Muscle layer of colon (tissue), 2 donors: ENCODE measurements around the gene DRGX.

Experiments
- H3K27ac ChIP-seq: one replicate; pipeline ENCODE4 v1.7.0; 2013; ENCODE audit warnings: low read depth, mild to moderate bottlenecking, low read length, moderate library complexity
- H3K27me3 ChIP-seq, 2 donors: one replicate each; pipeline ENCODE4 v1.7.0; 2013; ENCODE audit warnings: low read length in 2 of 2, mild to moderate bottlenecking in 2 of 2; ENCODE audit not compliant: insufficient read depth in 2 of 2, control insufficient read depth in 1 of 2
- H3K36me3 ChIP-seq: one replicate; pipeline ENCODE4 v1.7.0; 2013; ENCODE audit warnings: mild to moderate bottlenecking, low read length; ENCODE audit not compliant: insufficient read depth
- H3K4me1 ChIP-seq: one replicate; pipeline ENCODE4 v1.7.0; 2013; ENCODE audit warnings: mild to moderate bottlenecking, low read length; ENCODE audit not compliant: insufficient read depth
- H3K4me3 ChIP-seq, 2 donors: one replicate each; pipeline ENCODE4 v1.7.0; 2013; ENCODE audit warnings: low read length in 2 of 2, low read depth in 1 of 2, mild to moderate bottlenecking in 1 of 2, moderate library complexity in 1 of 2
- H3K9ac ChIP-seq: one replicate; pipeline ENCODE4 v1.7.0; 2013; ENCODE audit warnings: low read length
- H3K9me3 ChIP-seq: one replicate; pipeline ENCODE4 v1.7.0; 2013; ENCODE audit warnings: mild to moderate bottlenecking, low read length
- donor health status: abdominal sarcoma.
- donor health status: Adenocarcinoma of cecum.

DRGX gene

GRCh38 chr10:49348593-49348992 is 47.3 kb downstream of the DRGX start:
- no peaks in the 10 kb centered on the region for H3K4me1 ChIP-seq
- no peak overlapping the region for H3K9ac ChIP-seq
- no peak overlapping the region for H3K4me3 ChIP-seq
- H3K27me3 ChIP-seq: no peaks in the 10 kb centered on the region
- H3K9me3 ChIP-seq: no peaks in the 10 kb centered on the region
- H3K36me3 ChIP-seq: no peaks in the 10 kb centered on the region
- H3K27ac ChIP-seq: no peak overlapping the region

- Histone ChIP-seq H3K27me3 (no peaks in the 10 kb centered on the region), H3K27ac (no peak overlapping the region), H3K4me1 (no peaks in the 10 kb centered on the region), H3K9ac (no peak overlapping the region), H3K36me3 (no peaks in the 10 kb centered on the region), H3K9me3 (no peaks in the 10 kb centered on the region), H3K4me3 (no peak overlapping the region)
These were observed 48.1 kb downstream of the DRGX start for GRCh38 chr10:49347827-49348226.

DNA sequence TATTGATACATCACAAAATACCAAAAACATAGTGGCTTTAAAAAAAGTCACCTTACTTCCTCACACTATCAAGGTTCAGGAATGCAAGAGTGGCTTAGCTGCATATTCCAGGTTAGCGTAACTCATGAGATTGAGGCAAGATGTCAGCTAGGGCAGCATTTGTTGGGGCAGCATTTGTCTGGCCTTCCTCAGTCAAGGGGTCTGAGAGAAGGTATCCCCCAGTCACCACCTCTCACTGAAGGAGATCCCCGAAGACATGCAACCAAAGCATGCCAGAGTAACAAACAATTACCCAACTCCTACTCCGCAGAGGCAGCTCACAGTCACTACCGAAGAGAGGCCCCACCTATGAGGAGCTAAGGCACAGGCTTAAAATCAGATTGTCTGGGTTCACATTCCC is 48.5 kb downstream of the DRGX start:
- Histone ChIP-seq H3K27ac (no peak overlapping the region), H3K9ac (no peak overlapping the region), H3K36me3 (no peaks in the 10 kb centered on the region), H3K4me1 (no peaks in the 10 kb centered on the region), H3K4me3 (no peak overlapping the region), H3K9me3 (no peaks in the 10 kb centered on the region), H3K27me3 (no peaks in the 10 kb centered on the region)

DNA sequence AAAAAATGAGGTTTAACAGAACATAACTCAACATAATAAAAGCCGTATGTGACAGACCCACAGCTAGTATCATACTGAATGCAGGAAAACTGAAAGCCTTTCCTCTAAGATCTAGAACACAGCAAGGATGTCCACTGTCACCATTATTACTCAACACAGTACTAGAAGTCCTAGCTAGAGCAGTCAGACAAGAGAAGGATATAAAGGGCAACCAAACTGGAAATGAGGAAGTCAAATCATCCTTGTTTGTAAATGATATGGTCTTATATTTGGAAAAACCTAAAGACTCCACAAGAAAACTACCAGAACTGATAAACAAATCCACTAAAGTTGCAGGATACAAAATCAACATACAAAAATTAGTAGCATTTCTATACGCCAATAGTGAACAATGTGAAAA is 51.0 kb downstream of the DRGX start:
- H3K9ac ChIP-seq: no peak overlapping the region
- no peaks in the 10 kb centered on the region for H3K36me3 ChIP-seq
- no peaks in the 10 kb centered on the region for H3K27me3 ChIP-seq
- no peak overlapping the region for H3K4me3 ChIP-seq
- H3K9me3 ChIP-seq: no peaks in the 10 kb centered on the region
- H3K27ac ChIP-seq: no peak overlapping the region
- H3K4me1 ChIP-seq: no peaks in the 10 kb centered on the region

- H3K9ac ChIP-seq: no peak overlapping the region
- H3K27ac ChIP-seq: no peak overlapping the region
- H3K9me3 ChIP-seq: no peaks in the 10 kb centered on the region
- no peaks in the 10 kb centered on the region for H3K27me3 ChIP-seq
- H3K4me1 ChIP-seq: no peaks in the 10 kb centered on the region
- H3K4me3 ChIP-seq: no peak overlapping the region
- no peaks in the 10 kb centered on the region for H3K36me3 ChIP-seq
These were observed 57.3 kb downstream of the DRGX start for GRCh38 chr10:49338604-49339003.

- H3K4me3 ChIP-seq: no peak overlapping the region
- H3K4me1 ChIP-seq: no peaks in the 10 kb centered on the region
- H3K27me3 ChIP-seq: no peaks in the 10 kb centered on the region
- no peak overlapping the region for H3K9ac ChIP-seq
- H3K9me3 ChIP-seq: no peaks in the 10 kb centered on the region
- H3K27ac ChIP-seq: no peak overlapping the region
- H3K36me3 ChIP-seq: no peaks in the 10 kb centered on the region
These were observed 60.4 kb downstream of the DRGX start for GRCh38 chr10:49335364-49335972.

DNA sequence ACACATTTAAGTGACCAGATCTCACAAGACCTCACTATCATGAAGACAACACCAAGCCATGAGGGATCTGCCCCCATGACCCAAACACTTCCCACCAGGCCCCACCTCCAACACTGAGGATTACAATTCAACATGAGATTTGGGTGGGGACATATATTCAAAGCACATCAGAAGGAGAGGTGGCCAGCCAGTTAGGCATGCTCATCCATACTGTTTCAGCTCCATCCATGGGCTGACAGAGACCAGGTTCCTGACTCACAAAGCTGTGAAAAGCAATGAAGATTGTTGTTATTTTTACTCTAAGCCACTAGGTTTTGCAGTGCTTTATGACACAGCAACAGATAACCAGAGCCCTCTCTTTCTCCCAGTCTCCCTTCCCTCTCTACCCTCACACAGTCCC is 60.9 kb downstream of the DRGX start:
- Histone ChIP-seq H3K9ac (no peak overlapping the region), H3K27ac (no peak overlapping the region), H3K27me3 (no peaks in the 10 kb centered on the region), H3K4me1 (no peaks in the 10 kb centered on the region), H3K9me3 (no peaks in the 10 kb centered on the region), H3K4me3 (no peak overlapping the region), H3K36me3 (no peaks in the 10 kb centered on the region)

DNA sequence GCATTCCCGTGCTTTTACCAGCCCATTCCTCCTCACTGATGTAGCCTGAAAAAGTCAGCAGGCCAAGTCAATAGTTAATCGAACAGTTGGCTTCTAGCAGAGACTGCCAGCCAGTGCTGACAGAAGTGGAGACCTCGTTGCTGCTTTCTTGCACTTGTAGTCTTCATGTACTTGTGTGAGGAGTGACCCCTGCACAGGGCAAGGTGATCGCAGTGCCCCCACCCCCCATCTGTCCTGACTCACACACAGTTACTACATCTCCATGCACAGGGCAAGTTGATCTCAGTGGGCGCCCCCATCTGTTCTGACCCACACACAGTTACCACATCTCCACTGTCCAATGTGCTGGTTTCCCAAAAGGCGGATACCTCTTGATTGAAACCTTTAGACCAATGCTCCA is 62.7 kb downstream of the DRGX start:
- Histone ChIP-seq H3K9ac (no peak overlapping the region), H3K4me3 (no peak overlapping the region), H3K9me3 (no peaks in the 10 kb centered on the region), H3K36me3 (no peaks in the 10 kb centered on the region), H3K27ac (no peak overlapping the region), H3K4me1 (no peaks in the 10 kb centered on the region), H3K27me3 (no peaks in the 10 kb centered on the region)

DNA sequence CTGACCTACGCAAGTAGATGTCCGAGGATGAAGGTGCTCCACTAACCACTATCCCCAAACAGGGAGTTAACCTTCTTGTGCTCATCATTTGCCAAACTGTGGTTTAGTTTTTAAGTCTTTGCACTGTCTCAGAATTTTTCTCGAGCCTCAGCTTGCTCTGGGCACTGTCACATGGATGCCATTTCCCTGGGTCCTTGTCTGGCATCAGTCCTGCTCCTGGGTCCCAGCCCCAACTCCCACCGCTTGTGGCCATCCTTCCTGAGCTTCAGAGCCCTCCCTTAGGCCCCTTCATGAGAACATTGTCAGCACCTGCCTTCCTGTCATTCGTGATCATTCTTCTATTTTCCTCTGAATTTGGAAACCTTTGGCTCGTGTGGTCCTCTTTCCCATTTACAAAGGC is 63.1 kb downstream of the DRGX start:
- Histone ChIP-seq H3K27me3 (no peaks in the 10 kb centered on the region), H3K4me3 (no peak overlapping the region), H3K27ac (no peak overlapping the region), H3K36me3 (no peaks in the 10 kb centered on the region), H3K9me3 (no peaks in the 10 kb centered on the region), H3K9ac (no peak overlapping the region), H3K4me1 (no peaks in the 10 kb centered on the region)

DNA sequence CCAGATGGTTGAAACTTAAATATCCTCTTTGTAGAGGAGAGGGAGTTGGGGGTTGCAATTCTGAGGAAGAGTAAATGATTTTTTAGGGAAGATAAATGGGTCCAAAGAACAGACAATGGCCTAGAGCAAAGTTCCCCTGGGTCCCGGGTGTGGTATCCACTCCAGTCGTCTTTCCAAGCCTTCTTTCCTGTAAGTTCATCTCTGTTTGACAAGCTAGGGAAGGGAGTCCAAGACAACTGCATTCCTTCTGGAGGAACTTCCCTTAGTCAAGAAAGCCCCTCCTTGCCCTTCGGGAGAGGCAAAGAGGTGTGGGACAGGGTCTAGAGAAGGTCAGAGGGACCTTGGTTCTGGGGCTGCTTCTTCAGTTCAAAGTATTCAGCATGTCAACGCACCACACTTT is 63.6 kb downstream of the DRGX start:
- H3K4me3 ChIP-seq: no peak overlapping the region
- H3K36me3 ChIP-seq: no peaks in the 10 kb centered on the region
- no peak overlapping the region for H3K27ac ChIP-seq
- H3K27me3 ChIP-seq: no peaks in the 10 kb centered on the region
- no peaks in the 10 kb centered on the region for H3K4me1 ChIP-seq
- no peaks in the 10 kb centered on the region for H3K9me3 ChIP-seq
- H3K9ac ChIP-seq: no peak overlapping the region

DNA sequence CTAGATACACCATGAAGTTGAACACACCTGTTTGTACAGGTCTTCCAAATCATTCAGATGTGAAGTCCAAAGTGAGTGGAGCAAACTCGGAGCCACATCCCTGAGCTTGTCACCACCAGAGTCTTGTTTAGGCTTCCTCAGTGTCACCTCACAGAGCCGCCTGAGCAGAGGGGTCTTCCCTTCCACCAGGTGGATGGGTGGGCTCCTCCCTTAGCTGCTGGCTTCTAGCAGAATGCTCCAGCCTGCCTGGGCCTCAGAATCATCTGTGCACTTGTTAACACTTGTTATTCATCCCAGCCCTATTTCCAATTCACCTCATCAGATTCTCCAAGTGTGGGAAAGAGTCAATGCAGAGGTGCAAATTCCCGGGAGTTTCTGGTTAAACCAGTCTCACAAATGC is 64.5 kb downstream of the DRGX start:
- no peak overlapping the region for H3K27ac ChIP-seq
- no peaks in the 10 kb centered on the region for H3K36me3 ChIP-seq
- no peaks in the 10 kb centered on the region for H3K27me3 ChIP-seq
- H3K9me3 ChIP-seq: no peaks in the 10 kb centered on the region
- H3K4me1 ChIP-seq: no peaks in the 10 kb centered on the region
- no peak overlapping the region for H3K4me3 ChIP-seq
- no peak overlapping the region for H3K9ac ChIP-seq

DNA sequence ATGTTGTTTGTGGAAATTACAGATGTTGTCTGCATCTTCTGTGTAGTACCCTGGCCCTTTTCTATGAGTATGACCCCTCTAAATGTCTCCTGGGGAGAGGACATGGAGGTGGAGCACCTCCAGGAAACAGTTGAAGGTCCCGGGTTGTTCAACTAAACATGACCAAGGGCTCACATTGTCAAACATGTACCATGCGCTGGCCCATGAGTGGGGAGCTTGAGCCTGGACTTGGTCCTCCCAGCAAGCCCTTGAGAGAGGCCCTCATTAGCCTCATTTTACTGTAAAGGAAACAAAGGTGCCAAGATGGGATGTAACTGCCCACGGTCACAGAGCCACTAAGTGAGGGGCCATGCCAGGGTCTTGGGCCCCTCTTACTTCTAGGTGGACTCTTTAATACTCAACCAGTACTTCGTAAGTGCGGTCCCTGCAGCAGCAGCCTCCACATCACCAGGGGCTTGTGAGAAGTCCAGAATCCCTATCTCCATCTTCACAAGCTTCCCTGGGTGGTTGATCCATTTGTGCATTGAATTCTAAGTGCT is 65.7 kb downstream of the DRGX start:
- Histone ChIP-seq H3K4me1 (no peaks in the 10 kb centered on the region), H3K36me3 (no peaks in the 10 kb centered on the region), H3K27ac (no peak overlapping the region), H3K9ac (no peak overlapping the region), H3K9me3 (no peaks in the 10 kb centered on the region), H3K4me3 (no peak overlapping the region), H3K27me3 (no peaks in the 10 kb centered on the region)
